ENCODE results near the gene NOVA2. TPM values are rescaled to one million over a fixed set of nuclear protein-coding genes. Genes with fewer than 3 reads are reported as not detected.
A peak's percentile ranks its signal among the peaks of the same experiment; 100 is the strongest.

The NOVA2 gene
- total RNA-seq, 1 experiment from 2014 or later, result not detected

- Histone ChIP-seq H3K36me3 (no peaks in the 10 kb centered on the region), H3K9me3 (replicated peaks) (no peaks in the 10 kb centered on the region), H3K4me1 (replicated peaks) (peaks cover under 1% of the 10 kb centered on the region), H3K4me3 (no peak overlapping the region), H3K27me3 (replicated peaks) (peaks cover 78% of the 10 kb centered on the region), H3K27ac (no peak overlapping the region)
- no peak for DNase-seq (ENCODE audit: low read depth in 1 of 2, low spot score in 2 of 2)
These were observed 5.0 kb downstream of the NOVA2 start for GRCh38 chr19:45968626-45969025.

- H3K27ac ChIP-seq, result no peak overlapping the region
- peaks cover 75% of the 10 kb centered on the region for H3K27me3 ChIP-seq (replicated peaks)
- no peak for DNase-seq (ENCODE audit: low read depth in 1 of 2, low spot score in 2 of 2)
- H3K9me3 ChIP-seq (replicated peaks), result no peaks in the 10 kb centered on the region
- H3K36me3 ChIP-seq, result no peaks in the 10 kb centered on the region
- no peak overlapping the region for H3K4me3 ChIP-seq
- no peaks in the 10 kb centered on the region for H3K4me1 ChIP-seq (replicated peaks)
These were observed 6.4 kb downstream of the NOVA2 start for GRCh38 chr19:45967246-45967645.

GRCh38 chr19:45962021-45962420, 11.6 kb downstream of the NOVA2 start:
- Histone ChIP-seq H3K4me3 (no peak overlapping the region), H3K36me3 (no peaks in the 10 kb centered on the region), H3K4me1 (replicated peaks) (peaks cover 15% of the 10 kb centered on the region), H3K27ac (no peak overlapping the region), H3K9me3 (replicated peaks) (no peaks in the 10 kb centered on the region), H3K27me3 (replicated peaks) (peaks cover 38% of the 10 kb centered on the region)
- no peak for DNase-seq (ENCODE audit: low read depth in 1 of 2, low spot score in 2 of 2)

- Histone ChIP-seq H3K27me3 (replicated peaks) (peaks cover 24% of the 10 kb centered on the region), H3K27ac (no peak overlapping the region), H3K36me3 (no peaks in the 10 kb centered on the region), H3K4me1 (replicated peaks) (peaks cover 24% of the 10 kb centered on the region), H3K4me3 (no peak overlapping the region), H3K9me3 (replicated peaks) (no peaks in the 10 kb centered on the region)
- no peak for DNase-seq (ENCODE audit: low read depth in 1 of 2, low spot score in 2 of 2)
These were observed 12.9 kb downstream of the NOVA2 start for GRCh38 chr19:45960595-45961235.

GRCh38 chr19:45959517-45960025, 14.1 kb downstream of the NOVA2 start:
- H3K36me3 ChIP-seq, result no peaks in the 10 kb centered on the region
- no peak overlapping the region for H3K27ac ChIP-seq
- peaks cover 14% of the 10 kb centered on the region for H3K27me3 ChIP-seq (replicated peaks)
- peaks cover 32% of the 10 kb centered on the region for H3K4me1 ChIP-seq (replicated peaks)
- no peak for DNase-seq (ENCODE audit: low read depth in 1 of 2, low spot score in 2 of 2)
- no peaks in the 10 kb centered on the region for H3K9me3 ChIP-seq (replicated peaks)
- H3K4me3 ChIP-seq, result no peak overlapping the region

GRCh38 chr19:45958769-45959516, 14.7 kb downstream of the NOVA2 start:
- peak; percentile 34 to 62 for DNase-seq (ENCODE audit: low read depth in 1 of 2, low spot score in 2 of 2)
- no peak overlapping the region for H3K27ac ChIP-seq

GRCh38 chr19:45958320-45958719, 15.3 kb downstream of the NOVA2 start:
- no peak overlapping the region for H3K27ac ChIP-seq
- no peaks in the 10 kb centered on the region for H3K36me3 ChIP-seq
- no peak for DNase-seq (ENCODE audit: low read depth in 1 of 2, low spot score in 2 of 2)
- peaks cover 14% of the 10 kb centered on the region for H3K27me3 ChIP-seq (replicated peaks)
- H3K4me3 ChIP-seq, result no peak overlapping the region
- peaks cover 34% of the 10 kb centered on the region for H3K4me1 ChIP-seq (replicated peaks)
- H3K9me3 ChIP-seq (replicated peaks), result no peaks in the 10 kb centered on the region

More at GRCh38 chr19:45958769-45959516, 14.7 kb downstream of the NOVA2 start:
- Histone ChIP-seq H3K36me3 (no peaks in the 10 kb centered on the region), H3K9me3 (replicated peaks) (no peaks in the 10 kb centered on the region), H3K27me3 (replicated peaks) (peaks cover 14% of the 10 kb centered on the region), H3K4me1 (replicated peaks) (peaks cover 32% of the 10 kb centered on the region), H3K4me3 (no peak overlapping the region)

- Histone ChIP-seq H3K36me3 (no peaks in the 10 kb centered on the region; the same call in 1 of the 2 replicates), H3K9me3 (replicated peaks) (no peaks in the 10 kb centered on the region), H3K27ac (no peak overlapping the region), H3K27me3 (replicated peaks) (peaks cover 14% of the 10 kb centered on the region), H3K4me3 (no peak overlapping the region), H3K4me1 (replicated peaks) (peaks cover 42% of the 10 kb centered on the region)
- peak; percentile 78 to 95 for DNase-seq (ENCODE audit: low read depth in 1 of 2, low spot score in 2 of 2)
These were observed 17.6 kb downstream of the NOVA2 start for GRCh38 chr19:45955905-45956608.

- no peak for DNase-seq (ENCODE audit: low read depth in 1 of 2, low spot score in 2 of 2)
- no peak overlapping the region for H3K4me3 ChIP-seq
- H3K27me3 ChIP-seq (replicated peaks), result peaks cover 5% of the 10 kb centered on the region
- H3K4me1 ChIP-seq (replicated peaks), result peaks cover 38% of the 10 kb centered on the region
- no peaks in the 10 kb centered on the region; the same call in 1 of the 2 replicates for H3K36me3 ChIP-seq
- no peak overlapping the region for H3K27ac ChIP-seq
- no peaks in the 10 kb centered on the region for H3K9me3 ChIP-seq (replicated peaks)
These were observed 19.5 kb downstream of the NOVA2 start for GRCh38 chr19:45954156-45954555.

GRCh38 chr19:45953676-45954075, 20.0 kb downstream of the NOVA2 start:
- Histone ChIP-seq H3K4me3 (no peak overlapping the region), H3K36me3 (no peaks in the 10 kb centered on the region; the same call in 1 of the 2 replicates), H3K27me3 (replicated peaks) (peaks cover 7% of the 10 kb centered on the region), H3K4me1 (replicated peaks) (peaks cover 33% of the 10 kb centered on the region), H3K9me3 (replicated peaks) (no peaks in the 10 kb centered on the region), H3K27ac (no peak overlapping the region)
- DNase-seq (ENCODE audit: low read depth in 1 of 2, low spot score in 2 of 2), result no peak

- DNase-seq (ENCODE audit: low read depth in 1 of 2, low spot score in 2 of 2), result peak; percentile 53 to 62
- peaks cover 9% of the 10 kb centered on the region for H3K27me3 ChIP-seq (replicated peaks)
- H3K36me3 ChIP-seq, result no peaks in the 10 kb centered on the region; the same call in 1 of the 2 replicates
- H3K4me3 ChIP-seq, result peak overlapping the region; percentile 20
- no peak overlapping the region for H3K27ac ChIP-seq
- H3K9me3 ChIP-seq (replicated peaks), result no peaks in the 10 kb centered on the region
- H3K4me1 ChIP-seq (replicated peaks), result peaks cover 27% of the 10 kb centered on the region
These were observed 20.8 kb downstream of the NOVA2 start for GRCh38 chr19:45952686-45953505.

GRCh38 chr19:45952341-45952685, 21.4 kb downstream of the NOVA2 start:
- Histone ChIP-seq H3K36me3 (no peaks in the 10 kb centered on the region; the same call in 1 of the 2 replicates), H3K27me3 (replicated peaks) (peaks cover 9% of the 10 kb centered on the region), H3K4me3 (no peak overlapping the region), H3K27ac (no peak overlapping the region), H3K9me3 (replicated peaks) (no peaks in the 10 kb centered on the region), H3K4me1 (replicated peaks) (peaks cover 27% of the 10 kb centered on the region)
- no peak for DNase-seq (ENCODE audit: low read depth in 1 of 2, low spot score in 2 of 2)

GRCh38 chr19:45947926-45948325, 25.7 kb downstream of the NOVA2 start:
- DNase-seq (ENCODE audit: low read depth in 1 of 2, low spot score in 2 of 2), result no peak
- no peaks in the 10 kb centered on the region for H3K9me3 ChIP-seq (replicated peaks)
- no peak overlapping the region for H3K4me3 ChIP-seq
- no peaks in the 10 kb centered on the region; the same call in 1 of the 2 replicates for H3K36me3 ChIP-seq
- H3K27me3 ChIP-seq (replicated peaks), result peaks cover 20% of the 10 kb centered on the region
- no peak overlapping the region for H3K27ac ChIP-seq
- H3K4me1 ChIP-seq (replicated peaks), result peaks cover 4% of the 10 kb centered on the region
